Thoracic aorta (tissue), 2 donors: ENCODE results near the gene PAM. TPM values are rescaled to one million over a fixed set of nuclear protein-coding genes. Genes with fewer than 3 reads are reported as not detected.
A peak's percentile ranks its signal among the peaks of the same experiment; 100 is the strongest.

Experiments used
- ATAC-seq: fragments of 150-250 bp; one replicate; pipeline ENCODE4 v1.8.0; 2017; ENCODE audit warnings: low read depth; ENCODE audit not compliant: insufficient number of reproducible peaks, low FRiP score
- DNase-seq: peaks from one replicate; pipeline ENCODE4 v3.0.0-alpha.2; 2020; ENCODE audit warnings: low spot score
- H3K27ac ChIP-seq, 2 donors: fragments of 200-600 bp; sonication (generic); 1 replicate in 1 of 2; 2 replicates in 1 of 2; pipeline ENCODE4 v1.5.1; 2016; ENCODE audit warnings: mild to moderate bottlenecking in 2 of 2, moderate library complexity in 2 of 2
- H3K27me3 ChIP-seq: fragments of 200-600 bp; sonication (generic); replicated peaks from 2 replicates; pipeline ENCODE4 v1.6.0; 2016; ENCODE audit warnings: mild to moderate bottlenecking; ENCODE audit not compliant: insufficient read depth
- H3K36me3 ChIP-seq: fragments of 200-600 bp; sonication (generic); one replicate; pipeline ENCODE4 v1.5.1; 2016
- H3K4me1 ChIP-seq, 2 donors: fragments of 200-600 bp; sonication (generic); 1 replicate in 1 of 2; 2 replicates in 1 of 2; pipeline versions ENCODE4 v1.5.1 to v1.6.0; 2016; ENCODE audit warnings: low read depth in 2 of 2, mild to moderate bottlenecking in 1 of 2; ENCODE audit not compliant: control insufficient read depth in 1 of 2
- H3K4me3 ChIP-seq: fragments of 200-600 bp; sonication (generic); 2 replicates; pipeline ENCODE4 v1.5.1; 2016; ENCODE audit warnings: mild to moderate bottlenecking
- H3K9me3 ChIP-seq: fragments of 200-600 bp; sonication (generic); 2 replicates; pipeline ENCODE4 v1.5.1; 2016
- total RNA-seq, 2 donors: library from RNA; depleted of rRNA; stranded (reverse); fragments of >200 nt; gene quantifications; one replicate each; pipeline versions ENCODE4 v1.1.0 to v1.2.3, GENCODE V29; 2016
- TF ChIP-seq, protein P1 (sequence below): fragments of 200-600 bp; sonication (generic); IDR thresholded peaks from one replicate; pipeline ENCODE4 v1.5.1; 2019; ENCODE audit warnings: antibody characterized with exemption

PAM gene
- total RNA-seq, 2 donors from 2014 or later, result 571 to 806 TPM

DNA sequence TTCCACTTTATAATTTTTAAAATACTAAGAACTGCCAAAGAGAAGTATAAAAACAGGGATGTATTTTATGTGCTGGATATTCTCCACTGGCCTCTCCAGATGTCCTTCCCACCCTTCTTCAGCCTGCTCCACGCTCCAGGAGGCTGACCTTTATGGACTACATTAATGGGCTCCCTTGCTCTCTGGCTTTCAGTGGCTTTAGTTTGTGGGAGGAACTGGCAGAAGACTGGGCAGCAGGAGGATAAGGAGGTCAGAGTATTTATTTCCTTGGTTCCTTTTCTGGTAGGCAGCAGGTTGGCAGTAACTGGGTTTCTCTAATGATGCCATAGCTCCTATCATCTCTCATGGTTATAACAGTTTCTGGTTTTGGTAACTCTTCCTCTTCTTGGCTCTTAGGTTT lies 133.9 kb downstream of the PAM start:
- Histone ChIP-seq H3K27ac (peak overlapping the region in 1 of 2 donors; percentile 16), H3K9me3 (no peaks in the 10 kb centered on the region), H3K27me3 (no peaks in the 10 kb centered on the region), H3K4me3 (no peak overlapping the region), H3K4me1 (peaks cover 35 to 51% of the 10 kb centered on the region in 2 donors), H3K36me3 (no peaks in the 10 kb centered on the region)
- TF ChIP-seq, protein P1, sequence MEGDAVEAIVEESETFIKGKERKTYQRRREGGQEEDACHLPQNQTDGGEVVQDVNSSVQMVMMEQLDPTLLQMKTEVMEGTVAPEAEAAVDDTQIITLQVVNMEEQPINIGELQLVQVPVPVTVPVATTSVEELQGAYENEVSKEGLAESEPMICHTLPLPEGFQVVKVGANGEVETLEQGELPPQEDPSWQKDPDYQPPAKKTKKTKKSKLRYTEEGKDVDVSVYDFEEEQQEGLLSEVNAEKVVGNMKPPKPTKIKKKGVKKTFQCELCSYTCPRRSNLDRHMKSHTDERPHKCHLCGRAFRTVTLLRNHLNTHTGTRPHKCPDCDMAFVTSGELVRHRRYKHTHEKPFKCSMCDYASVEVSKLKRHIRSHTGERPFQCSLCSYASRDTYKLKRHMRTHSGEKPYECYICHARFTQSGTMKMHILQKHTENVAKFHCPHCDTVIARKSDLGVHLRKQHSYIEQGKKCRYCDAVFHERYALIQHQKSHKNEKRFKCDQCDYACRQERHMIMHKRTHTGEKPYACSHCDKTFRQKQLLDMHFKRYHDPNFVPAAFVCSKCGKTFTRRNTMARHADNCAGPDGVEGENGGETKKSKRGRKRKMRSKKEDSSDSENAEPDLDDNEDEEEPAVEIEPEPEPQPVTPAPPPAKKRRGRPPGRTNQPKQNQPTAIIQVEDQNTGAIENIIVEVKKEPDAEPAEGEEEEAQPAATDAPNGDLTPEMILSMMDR, result no peak
- DNase-seq, result no peak
- ATAC-seq, result no peak

DNA sequence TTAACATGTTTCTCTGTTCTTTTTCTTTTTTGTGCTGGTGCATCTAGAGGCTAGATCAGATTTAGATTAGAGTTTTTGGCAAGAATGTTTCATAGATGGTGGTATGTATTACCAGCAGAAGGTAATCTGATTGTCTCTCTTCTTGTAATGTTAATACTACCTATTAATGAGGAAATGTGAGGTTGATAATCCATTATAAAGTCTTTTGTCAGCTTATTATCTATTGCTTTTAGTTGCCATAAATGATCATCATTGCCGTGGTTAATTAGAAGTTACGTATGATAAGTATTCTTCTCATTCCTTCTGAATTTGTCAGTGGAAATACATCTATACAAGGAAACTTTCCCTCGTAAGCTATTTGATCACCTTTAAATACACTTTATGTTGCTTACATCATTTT lies 135.0 kb downstream of the PAM start:
- no peaks in the 10 kb centered on the region for H3K9me3 ChIP-seq

GRCh38 chr5:102891175-102891574 lies 136.1 kb downstream of the PAM start:
- DNase-seq (no peak), ATAC-seq (no peak)
- no peak overlapping the region for H3K4me3 ChIP-seq
- TF ChIP-seq, protein P1, result no peak
- peaks cover 28 to 37% of the 10 kb centered on the region in 2 donors for H3K4me1 ChIP-seq
- H3K27ac ChIP-seq, result peak overlapping the region in 1 of 2 donors; percentile 25
- no peaks in the 10 kb centered on the region for H3K27me3 ChIP-seq
- no peaks in the 10 kb centered on the region for H3K9me3 ChIP-seq
- no peaks in the 10 kb centered on the region for H3K36me3 ChIP-seq

More for the DNA sequence above, 135.0 kb downstream of the PAM start:
- Histone ChIP-seq H3K4me1 (peaks cover 33 to 43% of the 10 kb centered on the region in 2 donors), H3K27me3 (no peaks in the 10 kb centered on the region), H3K4me3 (no peak overlapping the region), H3K36me3 (no peaks in the 10 kb centered on the region), H3K27ac (peak overlapping the region in 1 of 2 donors; percentile 16)
- TF ChIP-seq, protein P1, result no peak
- DNase-seq (no peak), ATAC-seq (no peak)

DNA sequence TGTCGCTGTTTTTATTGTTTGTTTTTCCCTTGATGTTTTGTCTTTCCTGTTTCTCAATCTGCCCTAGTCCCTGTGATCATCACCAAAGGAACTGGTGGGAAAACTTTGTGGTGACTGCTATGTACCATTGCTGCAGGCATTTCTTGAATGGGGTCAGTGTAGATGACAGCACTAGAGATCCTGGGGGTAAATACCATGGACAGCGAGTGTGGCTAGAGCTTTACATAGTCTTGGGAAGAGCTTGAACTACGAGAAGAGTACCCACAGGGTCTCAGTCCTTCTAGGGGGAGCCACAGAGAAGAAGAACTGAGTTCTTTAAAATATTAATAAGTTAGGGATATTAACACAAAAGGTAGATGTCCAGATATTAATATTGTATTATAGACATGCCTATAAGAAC lies 138.8 kb downstream of the PAM start:
- ATAC-seq (no peak), DNase-seq (no peak)
- TF ChIP-seq, protein P1, result no peak
- Histone ChIP-seq H3K4me3 (no peak overlapping the region), H3K4me1 (peaks cover 24 to 36% of the 10 kb centered on the region in 2 donors), H3K9me3 (no peaks in the 10 kb centered on the region), H3K27me3 (no peaks in the 10 kb centered on the region), H3K27ac (no peak overlapping the region), H3K36me3 (no peaks in the 10 kb centered on the region)

DNA sequence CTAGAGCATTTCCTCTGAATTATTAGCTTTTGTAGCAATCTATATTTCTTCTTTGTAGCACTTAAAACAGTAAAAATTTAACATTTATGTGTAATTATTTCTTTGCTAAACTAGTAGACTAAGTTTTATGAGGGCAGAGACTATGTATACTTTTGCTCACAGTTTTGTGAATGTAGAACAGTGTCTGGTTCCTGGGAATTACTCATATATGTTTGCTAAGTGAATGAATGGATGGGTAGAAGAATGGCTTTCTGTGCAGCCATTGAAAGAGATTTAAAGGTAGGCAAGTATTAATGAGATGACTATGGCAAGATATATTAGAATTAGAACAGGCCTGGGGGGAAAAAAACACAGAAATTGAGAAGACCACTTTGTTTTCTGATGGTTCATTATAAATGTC lies 140.1 kb downstream of the PAM start:
- Histone ChIP-seq H3K9me3 (no peaks in the 10 kb centered on the region), H3K27me3 (no peaks in the 10 kb centered on the region), H3K4me3 (no peak overlapping the region), H3K4me1 (peaks cover 19 to 23% of the 10 kb centered on the region in 2 donors), H3K27ac (no peak overlapping the region), H3K36me3 (no peaks in the 10 kb centered on the region)
- no peak for DNase-seq
- ATAC-seq, result no peak
- TF ChIP-seq, protein P1, result no peak
